Skeletal muscle tissue (tissue), 4 donors: ENCODE results near the gene SRXN1. TPM values are rescaled to one million over a fixed set of nuclear protein-coding genes. Genes with fewer than 3 reads are reported as not detected.

ENCODE experiments used
- H3K27ac ChIP-seq: one replicate; pipeline ENCODE4 v1.7.0; 2013; ENCODE audit warnings: mild to moderate bottlenecking, low read depth, low read length, inconsistent platforms
- H3K27me3 ChIP-seq, 3 donors: one replicate each; pipeline ENCODE4 v1.7.0; 2013; ENCODE audit warnings: low read length in 3 of 3; ENCODE audit not compliant: control insufficient read depth in 3 of 3, insufficient read depth in 3 of 3
- H3K36me3 ChIP-seq, 3 donors: one replicate each; pipeline ENCODE4 v1.7.0; 2013; ENCODE audit warnings: low read length in 3 of 3; ENCODE audit not compliant: control insufficient read depth in 3 of 3, insufficient read depth in 3 of 3
- H3K4me1 ChIP-seq, 3 donors: one replicate each; pipeline ENCODE4 v1.7.0; 2013; ENCODE audit warnings: low read length in 3 of 3, mild to moderate bottlenecking in 3 of 3; ENCODE audit not compliant: control insufficient read depth in 3 of 3, insufficient read depth in 3 of 3
- H3K4me3 ChIP-seq, 3 donors: one replicate each; pipeline ENCODE4 v1.7.0; 2013; ENCODE audit warnings: low read length in 3 of 3
- H3K9ac ChIP-seq, 3 donors: one replicate each; pipeline ENCODE4 v1.7.0; 2013; ENCODE audit warnings: low read length in 3 of 3, mild to moderate bottlenecking in 3 of 3, moderate library complexity in 2 of 3, low read depth in 1 of 3
- H3K9me3 ChIP-seq, 3 donors: one replicate each; pipeline ENCODE4 v1.7.0; 2013; ENCODE audit warnings: low read length in 3 of 3; ENCODE audit not compliant: control insufficient read depth in 3 of 3
- total RNA-seq: library from RNA; depleted of rRNA; stranded (reverse); fragments of >200 nt; gene quantifications from one replicate; pipeline ENCODE4 v1.2.3, GENCODE V29; 2014
- donor health status: Osteomylitis.

The SRXN1 gene
- total RNA-seq, 1 donor from 2014 or later, result 11.0 TPM

GRCh38 chr20:692044-692443, 39.0 kb upstream of the SRXN1 start:
- no peak overlapping the region for H3K9ac ChIP-seq
- peaks cover 10 to 19% (median 11%) of the 10 kb centered on the region in 3 donors for H3K27me3 ChIP-seq
- no peaks in the 10 kb centered on the region for H3K9me3 ChIP-seq
- no peaks in the 10 kb centered on the region for H3K4me1 ChIP-seq
- no peak overlapping the region for H3K27ac ChIP-seq
- H3K36me3 ChIP-seq, result no peaks in the 10 kb centered on the region
- no peak overlapping the region for H3K4me3 ChIP-seq

DNA sequence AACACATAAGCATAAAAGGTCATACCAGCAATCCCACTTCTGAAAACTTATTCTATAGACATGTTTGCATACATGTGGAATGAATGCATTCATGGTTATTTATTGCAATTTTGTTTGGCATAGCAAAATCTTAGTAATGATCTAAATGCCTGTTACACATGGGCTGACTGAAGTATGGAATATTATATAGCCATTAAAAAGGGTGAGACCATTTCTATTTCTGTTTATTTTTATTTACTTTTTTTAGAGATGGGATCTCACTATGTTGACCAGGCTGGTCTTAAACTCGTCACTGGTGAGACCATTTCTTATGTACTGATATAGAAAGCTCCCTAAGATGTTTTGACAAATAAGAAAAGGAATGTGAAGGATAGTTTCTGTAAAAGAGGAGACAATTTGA, 36.9 kb upstream of the SRXN1 start:
- H3K27ac ChIP-seq, result no peak overlapping the region
- no peaks in the 10 kb centered on the region for H3K36me3 ChIP-seq
- H3K9ac ChIP-seq, result no peak overlapping the region
- H3K4me1 ChIP-seq, result no peaks in the 10 kb centered on the region
- H3K4me3 ChIP-seq, result no peak overlapping the region
- peaks cover 14 to 33% (median 20%) of the 10 kb centered on the region in 3 donors for H3K27me3 ChIP-seq
- H3K9me3 ChIP-seq, result no peaks in the 10 kb centered on the region

DNA sequence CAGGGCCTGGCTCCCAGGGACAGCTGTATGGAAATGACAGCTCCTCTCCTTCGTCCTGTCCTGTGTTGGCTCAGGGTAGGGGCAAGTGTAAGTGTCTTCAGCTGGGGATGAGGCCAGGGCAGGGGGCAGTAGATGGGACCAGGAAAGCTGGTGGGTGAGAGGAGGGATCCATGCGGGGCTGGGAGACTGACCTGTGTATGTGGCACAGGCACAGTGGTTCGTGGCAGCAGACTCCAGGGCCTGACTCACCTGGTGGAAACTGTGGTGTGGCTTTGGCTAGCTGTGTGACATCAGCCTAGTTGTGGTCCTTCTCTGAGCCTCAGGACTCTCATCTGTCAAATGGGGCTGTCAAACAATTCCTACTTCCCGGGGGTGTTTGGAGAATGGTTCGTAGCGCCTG, 36.3 kb upstream of the SRXN1 start:
- Histone ChIP-seq H3K9ac (no peak overlapping the region), H3K27ac (no peak overlapping the region), H3K27me3 (peaks cover 14 to 39% (median 24%) of the 10 kb centered on the region in 3 donors), H3K36me3 (no peaks in the 10 kb centered on the region), H3K9me3 (no peaks in the 10 kb centered on the region), H3K4me3 (no peak overlapping the region), H3K4me1 (no peaks in the 10 kb centered on the region)

- Histone ChIP-seq H3K4me3 (no peak overlapping the region), H3K36me3 (no peaks in the 10 kb centered on the region), H3K9me3 (no peaks in the 10 kb centered on the region), H3K9ac (no peak overlapping the region), H3K27me3 (peaks cover 17 to 43% (median 29%) of the 10 kb centered on the region in 3 donors), H3K27ac (no peak overlapping the region), H3K4me1 (no peaks in the 10 kb centered on the region)
These were observed 35.8 kb upstream of the SRXN1 start for GRCh38 chr20:688809-689212.

DNA sequence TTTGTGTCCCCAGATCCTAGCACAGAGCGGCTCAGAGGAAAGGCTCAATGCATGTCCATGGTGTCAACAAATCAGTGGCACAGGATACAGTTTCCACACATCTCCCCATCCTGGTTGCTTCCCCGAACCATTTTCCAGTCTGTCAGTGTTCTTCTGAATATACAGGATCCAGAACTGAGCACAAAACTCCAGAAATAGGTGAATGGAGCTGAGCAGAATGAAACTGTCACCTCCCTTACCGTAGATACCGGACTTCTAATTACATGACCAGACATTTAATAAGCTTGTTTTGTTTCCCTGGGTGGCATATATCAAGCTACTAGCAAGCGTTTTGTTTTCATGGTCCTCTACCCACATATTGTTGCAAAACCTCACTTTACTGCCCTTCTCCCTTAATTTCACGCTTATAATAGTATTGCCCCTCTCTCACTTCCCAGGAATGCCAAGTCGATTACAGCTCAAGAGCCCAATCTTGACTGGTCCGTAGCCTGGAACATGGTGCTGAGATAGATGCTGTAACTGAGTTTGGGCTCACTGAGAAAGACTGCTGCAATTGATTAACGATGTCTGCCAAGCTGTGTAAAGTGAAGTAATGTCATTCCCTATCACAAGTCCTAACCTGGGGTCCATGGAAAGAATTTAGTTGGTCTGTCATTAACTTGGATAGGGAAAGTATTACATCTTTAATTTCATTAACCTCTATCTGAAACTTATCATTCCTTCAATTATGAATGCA, 34.6 kb upstream of the SRXN1 start:
- Histone ChIP-seq H3K9me3 (no peaks in the 10 kb centered on the region), H3K36me3 (no peaks in the 10 kb centered on the region), H3K27me3 (peaks cover 17 to 44% (median 33%) of the 10 kb centered on the region in 3 donors), H3K4me1 (no peaks in the 10 kb centered on the region), H3K27ac (no peak overlapping the region), H3K9ac (no peak overlapping the region), H3K4me3 (no peak overlapping the region)

GRCh38 chr20:684676-685319, 31.8 kb upstream of the SRXN1 start:
- Histone ChIP-seq H3K4me3 (no peak overlapping the region), H3K9me3 (no peaks in the 10 kb centered on the region), H3K27me3 (peaks cover 26 to 67% (median 47%) of the 10 kb centered on the region in 3 donors), H3K27ac (no peak overlapping the region), H3K4me1 (no peaks in the 10 kb centered on the region), H3K36me3 (no peaks in the 10 kb centered on the region), H3K9ac (no peak overlapping the region)

DNA sequence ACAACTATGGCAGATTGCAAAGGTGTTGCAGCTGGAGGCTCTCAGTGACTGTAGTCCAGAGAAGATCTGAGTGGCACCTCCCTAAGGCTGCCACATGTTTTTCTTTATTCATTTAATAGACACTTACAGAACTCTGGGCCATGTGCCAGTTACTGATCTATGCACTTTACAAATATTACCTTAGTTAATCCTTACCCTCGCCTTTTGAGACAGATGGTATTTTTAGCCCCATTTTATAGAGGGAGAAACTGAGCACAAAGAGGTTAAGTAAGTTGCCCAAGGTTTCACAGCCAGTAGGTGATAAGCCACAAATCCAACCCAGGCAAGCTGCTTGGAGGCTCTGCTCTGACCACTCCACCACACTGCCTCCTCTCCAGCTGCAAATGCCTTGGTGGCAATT, 29.1 kb upstream of the SRXN1 start:
- Histone ChIP-seq H3K36me3 (no peaks in the 10 kb centered on the region), H3K27ac (no peak overlapping the region), H3K4me3 (no peak overlapping the region), H3K9ac (no peak overlapping the region), H3K27me3 (peaks cover 31 to 71% (median 52%) of the 10 kb centered on the region in 3 donors), H3K4me1 (no peaks in the 10 kb centered on the region), H3K9me3 (no peaks in the 10 kb centered on the region)

DNA sequence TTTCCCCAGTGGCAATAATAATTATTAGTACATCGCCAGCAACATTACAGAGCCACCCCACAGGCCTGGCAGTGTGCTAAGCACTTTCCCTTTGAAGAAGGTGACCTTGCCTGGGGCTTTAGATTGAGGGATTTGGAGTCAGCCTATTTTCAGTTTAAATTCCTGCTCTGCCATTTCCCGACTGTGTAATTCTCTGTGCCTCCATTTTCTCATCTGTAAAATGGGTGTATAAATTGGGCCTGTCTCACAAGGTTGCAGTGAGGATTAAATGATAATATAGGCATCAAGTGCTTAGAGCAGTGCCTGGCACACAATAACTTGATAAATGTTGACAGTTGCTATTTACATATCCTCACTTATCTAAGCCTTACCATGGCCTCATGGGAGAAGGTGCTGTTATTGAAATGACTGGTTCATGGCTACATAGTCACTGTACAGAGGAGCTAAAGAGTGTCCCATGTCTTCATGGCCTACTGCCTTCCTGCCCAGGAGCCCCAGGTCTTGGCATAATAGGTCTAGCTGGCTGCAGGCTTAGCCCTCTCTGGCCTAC, 27.7 kb upstream of the SRXN1 start:
- H3K4me1 ChIP-seq, result peaks cover 7 to 12% (median 7%) of the 10 kb centered on the region in 3 donors
- H3K36me3 ChIP-seq, result no peaks in the 10 kb centered on the region
- H3K27ac ChIP-seq, result no peak overlapping the region
- H3K4me3 ChIP-seq, result no peak overlapping the region
- H3K9ac ChIP-seq, result no peak overlapping the region
- H3K9me3 ChIP-seq, result no peaks in the 10 kb centered on the region
- peaks cover 26 to 67% (median 54%) of the 10 kb centered on the region in 3 donors for H3K27me3 ChIP-seq

- Histone ChIP-seq H3K4me3 (no peak overlapping the region), H3K4me1 (peaks cover 8 to 12% (median 8%) of the 10 kb centered on the region in 3 donors), H3K9ac (no peak overlapping the region), H3K36me3 (no peaks in the 10 kb centered on the region), H3K27ac (no peak overlapping the region), H3K27me3 (peaks cover 42 to 77% (median 63%) of the 10 kb centered on the region in 3 donors), H3K9me3 (no peaks in the 10 kb centered on the region)
These were observed 25.0 kb upstream of the SRXN1 start for GRCh38 chr20:677957-678356.

- Histone ChIP-seq H3K27ac (no peak overlapping the region), H3K27me3 (peaks cover 46 to 77% (median 66%) of the 10 kb centered on the region in 3 donors), H3K4me3 (no peak overlapping the region), H3K4me1 (peaks cover 8 to 12% (median 8%) of the 10 kb centered on the region in 3 donors), H3K36me3 (no peaks in the 10 kb centered on the region), H3K9me3 (no peaks in the 10 kb centered on the region), H3K9ac (no peak overlapping the region)
These were observed 24.0 kb upstream of the SRXN1 start for GRCh38 chr20:676967-677366.
